Fibroblast of mammary gland (primary cell): ENCODE measurements around the gene VASN.

Experiments used
- DNase-seq: peaks from one replicate; pipeline ENCODE4 v3.0.0-alpha.2; 2010; ENCODE audit warnings: low read depth
- H3K4me3 ChIP-seq: 2 replicates; pipeline ENCODE4 v1.5.1; 2011; ENCODE audit warnings: low read depth, mild to moderate bottlenecking, low read length, moderate library complexity; ENCODE audit not compliant: control insufficient read depth
- CTCF ChIP-seq: conservative IDR thresholded peaks from 2 replicates; pipeline ENCODE4 v1.5.1; 2011; ENCODE audit warnings: low read depth, low read length, inconsistent platforms; ENCODE audit not compliant: control insufficient read depth, insufficient read depth

VASN gene

GRCh38 chr16:4412854-4413253 lies 41.2 kb downstream of the VASN start:
- H3K4me3 ChIP-seq: no peak overlapping the region
- no peak for TF ChIP-seq CTCF

GRCh38 chr16:4414187-4414917 lies 42.7 kb downstream of the VASN start:
- TF ChIP-seq CTCF: no peak
- no peak for DNase-seq
- no peak overlapping the region for H3K4me3 ChIP-seq

More at GRCh38 chr16:4412854-4413253, 41.2 kb downstream of the VASN start:
- no peak for DNase-seq

- peak overlapping the region; percentile 70 for H3K4me3 ChIP-seq
- no peak for TF ChIP-seq CTCF
- no peak for DNase-seq
Observed at GRCh38 chr16:4415538-4416199, 44.0 kb downstream of the VASN start.

GRCh38 chr16:4416200-4417032 lies 44.8 kb downstream of the VASN start, which contains the start of gene CORO7:
CORO7 (minus strand) TSS chr16:4416596; CDS start chr16:4416518, 78 bp downstream.
- no peak for TF ChIP-seq CTCF
- peak; percentile 71 for DNase-seq
- H3K4me3 ChIP-seq: peak within 1 kb of the TSS; percentile 70

- no peak for TF ChIP-seq CTCF
- no peak overlapping the region for H3K4me3 ChIP-seq
- DNase-seq: no peak
Observed at GRCh38 chr16:4419402-4419959, 47.8 kb downstream of the VASN start.

GRCh38 chr16:4420505-4421105 lies 49.0 kb downstream of the VASN start:
- TF ChIP-seq CTCF: no peak
- no peak for DNase-seq
- H3K4me3 ChIP-seq: no peak overlapping the region
